ENCODE results near the gene HBG1. TPM values are rescaled to one million over a fixed set of nuclear protein-coding genes. Genes with fewer than 3 reads are reported as not detected.
"Not testable (repeated sequence)": the region's sequence is repeated elsewhere in the genome, so short reads cannot be mapped to it uniquely, and the experiment has no call there.

HBG1 gene
- 0.23 TPM for total RNA-seq (2013)
- polyA plus RNA-seq, result not detected
- 14.4 and 30.6 TPM in 2 replicates for polyA minus RNA-seq
- 0 to 0.58 (median 0) reads per million in 11 experiments for total RNA-seq

- H3K4me1 Mint-ChIP-seq; H3K4me3 Mint-ChIP-seq; H3K9me3 Mint-ChIP-seq; H3K4me3 ChIP-seq (replicated peaks in 1 of 3; ENCODE audit: low read depth in 2 of 3, low read length in 3 of 3); H2AFZ ChIP-seq (ENCODE audit: insufficient read depth, low read depth, low read length, poor library complexity, severe bottlenecking); H3K9me3 ChIP-seq (replicated peaks in 1 of 2; ENCODE audit: control insufficient read depth in 1 of 2, insufficient read depth in 1 of 2, low read length in 2 of 2); intact Hi-C loops (cut with micrococcal nuclease); H4K20me1 ChIP-seq (ENCODE audit: insufficient read depth, low read length); H3K27ac ChIP-seq (ENCODE audit: low read depth in 1 of 2, low read length in 2 of 2); H3K36me3 ChIP-seq (replicated peaks in 1 of 2; ENCODE audit: control insufficient read depth in 1 of 2, insufficient read depth in 2 of 2, low read length in 2 of 2); DNase-seq; H3K79me2 ChIP-seq (ENCODE audit: insufficient read depth, low read length); H3K27me3 Mint-ChIP-seq (ENCODE audit: low read depth in 3 of 3); H3K27ac Mint-ChIP-seq; H3K27me3 ChIP-seq (ENCODE audit: control insufficient read depth in 2 of 2, insufficient read depth in 2 of 2, low read length in 2 of 2); H3K36me3 Mint-ChIP-seq; H3K4me2 ChIP-seq (replicated peaks; ENCODE audit: extremely low read depth, low read length, poor library complexity, severe bottlenecking); H3K9ac ChIP-seq (ENCODE audit: insufficient read depth, low read length, poor library complexity, severe bottlenecking); H3K4me1 ChIP-seq (ENCODE audit: control insufficient read depth in 1 of 2, insufficient read depth in 2 of 2, low read length in 2 of 2): not testable (repeated sequence)
- WGBS (ENCODE audit: insufficient coverage), result no CpG with 5 or more reads among the region's 9 CpGs
These were observed at the start of gene HBG1 for GRCh38 chr11:5249807-5250396. Gene HBG1 (minus strand): TSS chr11:5249857. CDS start chr11:5249804, 53 bp downstream.

- no peak for DNase-seq
- H3K4me2 ChIP-seq (replicated peaks; ENCODE audit: extremely low read depth, low read length, poor library complexity, severe bottlenecking), result no peak overlapping the region
- H3K9ac ChIP-seq (ENCODE audit: insufficient read depth, low read length, poor library complexity, severe bottlenecking), result no peak overlapping the region
- H3K27me3 ChIP-seq (ENCODE audit: control insufficient read depth in 2 of 2, insufficient read depth in 2 of 2, low read length in 2 of 2), result no peaks in the 10 kb centered on the region
- Mint-ChIP-seq H3K27me3 (ENCODE audit: low read depth in 3 of 3) (peaks cover 0 to 4% (median 0%) of the 10 kb centered on the region in 3 donors), H3K36me3 (no peaks in the 10 kb centered on the region), H3K4me1 (no peaks in the 10 kb centered on the region), H3K4me3 (no peak overlapping the region), H3K9me3 (peaks cover 0 to 2% (median 0%) of the 10 kb centered on the region in 7 donors), H3K27ac (no peak overlapping the region)
- no peaks in the 10 kb centered on the region for H4K20me1 ChIP-seq (ENCODE audit: insufficient read depth, low read length)
- H3K27ac ChIP-seq (ENCODE audit: low read depth in 1 of 2, low read length in 2 of 2), result no peak overlapping the region
- no peaks in the 10 kb centered on the region for H3K79me2 ChIP-seq (ENCODE audit: insufficient read depth, low read length)
- no CpG with 5 or more reads among the region's 1 CpG for WGBS (ENCODE audit: insufficient coverage)
- H3K9me3 ChIP-seq (replicated peaks in 1 of 2; ENCODE audit: control insufficient read depth in 1 of 2, insufficient read depth in 1 of 2, low read length in 2 of 2), result no peaks in the 10 kb centered on the region
- no peaks in the 10 kb centered on the region for H3K4me1 ChIP-seq (ENCODE audit: control insufficient read depth in 1 of 2, insufficient read depth in 2 of 2, low read length in 2 of 2)
- intact Hi-C loops (cut with micrococcal nuclease), result no loop called here
- H2AFZ ChIP-seq (ENCODE audit: insufficient read depth, low read depth, low read length, poor library complexity, severe bottlenecking), result no peak overlapping the region
- H3K4me3 ChIP-seq (replicated peaks in 1 of 3; ENCODE audit: low read depth in 2 of 3, low read length in 3 of 3), result no peak overlapping the region
- H3K36me3 ChIP-seq (replicated peaks in 1 of 2; ENCODE audit: control insufficient read depth in 1 of 2, insufficient read depth in 2 of 2, low read length in 2 of 2), result no peaks in the 10 kb centered on the region
- no peak for TF ChIP-seq CTCF (IDR thresholded peaks at IDR 0.05)
These were observed 48.8 kb upstream of the HBG1 start for GRCh38 chr11:5298451-5298850.
